ELF-1 (cell line): ENCODE measurements around the gene SPIRE1.
"Not testable (repeated sequence)": the region's sequence is repeated elsewhere in the genome, so short reads cannot be mapped to it uniquely, and the experiment has no call there.

Source experiments
- DNase-seq: peaks from one replicate; pipeline ENCODE4 v3.0.0-alpha.2; 2016; ENCODE audit warnings: low read depth, low spot score

The SPIRE1 gene

DNA sequence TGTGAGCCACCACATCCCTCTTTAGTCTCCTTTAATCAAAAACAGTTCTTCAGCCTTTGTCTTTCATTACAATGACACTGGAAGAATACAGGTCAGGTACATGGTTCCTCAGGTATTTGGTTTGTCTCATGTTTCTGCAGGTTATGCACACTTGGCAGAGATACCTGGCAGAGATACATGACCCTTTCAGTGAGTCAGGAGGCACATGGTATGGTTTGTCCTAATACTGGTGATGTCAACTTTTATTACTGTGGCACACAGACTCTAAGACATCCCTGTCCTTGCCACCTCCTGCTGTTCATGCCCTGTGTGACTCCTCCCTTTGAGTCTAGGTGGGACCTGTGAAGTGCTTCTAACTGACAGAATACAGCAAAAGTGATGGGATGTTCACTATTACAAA is 58.4 kb downstream of the SPIRE1 start:
- no peak for DNase-seq

GRCh38 chr18:12598181-12598930 is 59.6 kb downstream of the SPIRE1 start:
- no peak for DNase-seq

- DNase-seq, result no peak
Observed at GRCh38 chr18:12597760-12598159, 60.1 kb downstream of the SPIRE1 start.

DNA sequence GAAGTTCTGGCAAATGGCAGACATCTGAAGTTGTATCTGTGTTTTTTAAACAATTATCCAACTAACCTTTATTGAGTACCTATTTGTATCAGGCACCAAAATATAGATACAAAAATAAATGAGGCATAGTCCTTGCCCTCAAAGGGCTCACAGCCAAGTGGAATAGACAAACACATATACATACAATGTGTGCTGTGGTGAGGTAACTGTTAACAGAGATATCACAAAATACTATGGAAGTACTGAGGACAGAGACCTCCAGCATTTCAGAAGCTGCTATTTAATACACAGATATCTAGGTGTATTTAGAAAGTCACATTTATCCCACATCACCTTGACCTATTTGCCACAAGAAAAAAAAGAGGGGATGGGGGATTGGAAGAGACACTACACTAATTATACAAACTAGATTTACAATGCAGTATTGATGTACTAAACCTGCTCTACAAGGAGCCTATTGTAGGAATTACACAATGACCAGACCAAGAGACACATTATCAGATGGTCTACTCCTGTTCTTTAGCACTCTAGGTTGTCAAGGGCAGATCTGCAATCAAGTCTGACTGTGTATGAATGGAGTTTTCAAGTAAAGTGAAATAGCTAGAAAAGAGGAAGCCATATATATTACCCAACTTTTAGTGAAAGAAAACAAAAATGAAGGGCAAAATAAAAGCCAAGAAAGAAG is 62.2 kb downstream of the SPIRE1 start:
- no peak for DNase-seq

- no peak for DNase-seq
Observed at GRCh38 chr18:12593866-12594265, 64.0 kb downstream of the SPIRE1 start.

DNA sequence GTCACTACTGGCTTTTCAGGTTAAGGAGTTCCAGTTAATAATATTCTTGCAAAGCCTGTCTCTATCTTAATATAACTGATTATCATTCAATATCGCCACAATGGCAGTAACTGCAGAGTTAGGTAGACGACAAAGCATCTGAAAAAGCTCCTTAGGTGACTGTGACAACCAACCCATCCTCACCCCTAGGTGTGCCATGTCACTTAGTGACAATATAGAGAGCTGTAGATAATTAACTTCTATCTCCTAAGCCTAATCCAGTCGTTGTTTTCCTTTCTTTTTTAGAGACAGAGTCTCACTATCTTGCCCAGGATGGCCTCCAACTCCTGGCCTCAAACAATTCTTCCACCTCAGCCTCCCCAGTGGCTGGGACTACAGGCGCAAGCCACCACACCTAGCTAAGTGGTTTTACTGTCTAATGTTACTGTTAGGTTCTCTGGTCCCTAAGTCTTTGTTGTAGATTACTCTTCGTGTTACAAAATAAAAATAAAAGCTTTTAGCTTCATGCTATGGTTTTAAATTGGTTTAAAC is 65.2 kb downstream of the SPIRE1 start:
- DNase-seq, result no peak

GRCh38 chr18:12589448-12589847 is 68.5 kb downstream of the SPIRE1 start:
- no peak for DNase-seq

GRCh38 chr18:12586956-12587355 is 71.0 kb downstream of the SPIRE1 start:
- no peak for DNase-seq

GRCh38 chr18:12585218-12585617 is 72.7 kb downstream of the SPIRE1 start:
- no peak for DNase-seq

GRCh38 chr18:12580630-12581342 is 77.1 kb downstream of the SPIRE1 start:
- no peak for DNase-seq

GRCh38 chr18:12579775-12580174 is 78.1 kb downstream of the SPIRE1 start:
- DNase-seq, result no peak

DNA sequence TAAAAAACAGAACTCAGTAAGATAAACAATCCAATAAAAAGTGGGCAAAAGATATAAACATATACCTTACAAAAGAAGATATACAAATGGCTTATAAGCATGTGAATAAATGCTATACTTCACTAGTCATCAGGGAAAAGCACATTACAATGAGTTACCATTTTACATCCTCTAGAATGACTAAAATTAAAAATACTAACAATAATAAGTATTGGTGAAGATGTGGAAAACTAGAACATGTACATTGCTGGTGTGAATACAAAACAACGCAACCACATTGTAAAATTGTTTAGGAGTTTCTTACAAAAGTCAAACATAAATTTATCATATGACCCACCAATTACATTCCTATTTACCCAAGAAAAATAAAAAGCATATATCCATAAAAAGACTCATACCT is 80.1 kb downstream of the SPIRE1 start:
- no peak for DNase-seq

DNA sequence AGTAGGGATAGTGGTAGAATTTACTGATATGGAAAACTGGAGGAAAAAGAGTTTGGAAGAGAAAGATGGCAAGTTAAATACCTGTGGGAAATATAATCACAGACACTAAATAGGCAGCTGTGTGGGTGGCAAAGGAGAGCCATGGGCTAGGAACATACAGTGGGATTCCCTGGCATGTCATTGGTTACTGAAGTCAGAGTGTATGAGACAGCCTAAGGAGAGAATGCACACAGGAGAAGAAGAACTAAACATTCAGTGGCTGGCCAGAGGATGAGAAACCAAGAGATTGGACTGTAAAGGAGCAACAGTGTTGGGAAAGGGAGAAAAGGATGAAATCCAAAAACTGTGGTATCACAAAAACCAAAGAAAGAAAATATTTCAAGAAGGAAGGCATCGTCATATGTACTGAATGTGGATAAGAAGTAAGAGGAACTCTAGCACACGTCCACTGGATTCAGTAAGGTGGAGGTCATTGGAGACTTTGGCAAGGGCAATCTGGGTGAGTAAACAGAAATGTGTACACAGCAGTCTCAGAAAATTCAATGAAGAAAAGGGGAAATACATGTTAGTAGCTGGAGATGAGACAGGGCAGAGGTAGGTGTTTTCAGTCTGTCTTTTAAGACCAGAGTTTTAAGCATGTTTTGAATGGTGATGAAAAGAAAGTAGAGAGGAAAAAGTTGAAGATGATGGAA is 83.3 kb downstream of the SPIRE1 start:
- DNase-seq, result no peak

- no peak for DNase-seq
Observed at GRCh38 chr18:12571630-12572029, 86.3 kb downstream of the SPIRE1 start.

DNA sequence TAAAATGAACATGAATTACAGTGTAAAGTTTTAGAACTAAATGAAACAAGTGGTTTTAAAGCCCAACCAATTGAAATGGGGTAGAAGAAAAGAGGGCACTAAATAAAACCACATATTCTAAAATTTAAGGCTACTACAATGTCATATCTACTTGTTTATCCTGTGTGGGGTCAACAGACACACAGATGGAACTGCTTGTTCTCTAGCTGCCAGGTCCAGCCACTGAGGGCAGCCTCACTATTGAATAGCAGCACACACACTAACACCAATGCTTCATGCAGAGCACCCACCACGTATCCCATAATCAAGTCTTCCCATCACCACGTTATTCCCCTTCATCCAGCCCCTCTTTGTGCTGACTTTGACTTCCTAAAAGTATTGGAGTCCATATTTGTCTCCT is 88.1 kb downstream of the SPIRE1 start:
- DNase-seq, result no peak

GRCh38 chr18:12567849-12568248 is 90.1 kb downstream of the SPIRE1 start:
- no peak for DNase-seq

DNA sequence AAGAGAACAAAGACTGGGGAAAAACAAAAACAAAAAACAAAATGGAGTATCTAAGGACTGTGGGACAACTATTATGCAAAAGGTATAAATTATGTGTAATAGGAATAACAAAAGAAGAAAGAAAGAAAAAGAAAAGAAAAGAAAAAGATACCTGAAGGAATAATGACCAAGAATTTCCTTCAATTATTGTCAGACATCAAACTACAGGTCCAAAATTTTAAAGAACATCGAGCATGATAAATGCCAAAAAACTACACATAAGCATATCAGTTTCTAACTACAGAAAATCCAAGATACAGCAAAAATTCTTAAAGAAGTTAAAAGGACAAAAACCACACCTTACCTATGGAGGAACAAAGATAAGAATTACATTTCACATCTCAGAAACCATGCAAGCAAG is 93.0 kb downstream of the SPIRE1 start:
- no peak for DNase-seq

DNA sequence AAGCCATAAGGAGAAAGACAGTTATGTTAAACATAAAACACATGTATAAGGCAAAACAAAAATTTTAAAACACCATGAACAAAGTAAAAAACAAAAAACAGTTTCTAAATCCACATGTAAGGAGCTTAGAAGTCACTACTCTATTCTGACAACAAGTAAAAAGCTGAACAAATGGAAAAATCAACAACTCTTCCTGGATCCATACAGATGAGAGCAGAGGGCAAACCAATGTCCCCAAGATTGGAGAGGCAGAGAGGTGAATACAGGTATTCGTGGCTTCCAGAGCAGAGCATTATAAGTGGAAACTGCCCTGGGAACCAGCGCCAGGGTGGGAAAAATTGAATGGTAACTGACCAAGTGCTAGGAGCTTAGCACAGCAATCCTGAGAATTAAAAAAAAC is 93.5 kb downstream of the SPIRE1 start:
- DNase-seq, result no peak

DNA sequence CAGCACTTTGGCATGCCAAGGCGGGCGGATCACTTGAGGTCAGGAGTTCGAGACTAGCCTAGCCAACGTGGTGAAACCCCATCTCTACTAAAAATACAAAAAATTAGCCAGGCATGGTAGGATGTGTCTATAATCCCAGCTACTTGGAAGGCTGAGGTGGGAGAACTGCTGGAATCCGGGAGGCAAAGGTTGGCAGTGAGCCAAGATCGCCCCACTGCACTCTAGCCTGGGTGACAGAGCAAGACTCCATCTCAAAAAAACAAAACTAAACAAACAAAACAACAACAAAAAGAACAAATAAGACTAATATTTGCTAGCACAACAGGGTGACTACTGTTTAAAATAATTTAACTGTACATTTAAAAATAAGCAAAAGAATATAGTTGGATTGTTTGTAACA is 97.3 kb downstream of the SPIRE1 start:
- not testable (repeated sequence) for DNase-seq

GRCh38 chr18:12559319-12559718 is 98.6 kb downstream of the SPIRE1 start:
- DNase-seq, result no peak

DNA sequence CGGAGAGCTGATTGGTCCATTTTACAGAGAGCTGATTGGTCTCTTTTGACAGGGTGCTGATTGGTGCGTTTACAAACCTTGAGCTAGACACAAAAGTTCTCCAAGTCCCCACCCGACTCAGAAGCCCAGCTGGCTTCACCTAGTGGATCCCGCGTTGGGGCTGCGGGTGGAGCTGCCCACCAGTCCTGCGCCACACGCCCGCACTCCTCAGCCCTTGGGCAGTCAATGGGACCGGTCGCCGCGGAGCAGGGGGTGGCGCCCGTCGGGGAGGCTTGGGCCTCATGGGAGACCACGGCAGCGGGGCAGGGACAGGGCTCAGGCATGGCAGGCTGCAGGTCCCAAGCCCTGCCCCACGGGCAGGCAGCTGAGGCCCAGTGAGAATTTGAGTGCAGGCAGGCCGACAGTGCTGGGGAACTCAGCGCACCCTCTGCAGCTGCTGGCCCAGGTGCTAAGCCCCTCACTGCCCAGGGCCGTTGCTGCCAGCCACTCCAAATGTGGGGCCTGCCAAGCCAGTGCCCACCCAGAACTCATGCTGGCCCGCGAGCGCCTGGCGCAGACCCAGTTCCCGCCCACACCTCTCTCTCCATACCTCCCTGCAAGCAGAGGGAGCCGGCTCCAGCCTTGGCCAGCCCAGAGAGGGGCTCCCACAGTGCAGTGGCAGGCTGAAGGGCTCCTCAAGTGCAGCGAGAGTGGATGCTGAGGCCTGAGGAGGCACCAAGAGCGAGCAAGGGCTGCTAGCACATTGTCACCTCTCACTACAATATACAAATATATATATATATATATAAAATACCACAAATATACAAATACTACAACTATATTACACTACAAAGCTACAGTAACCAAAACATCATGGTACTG is 100.7 kb downstream of the SPIRE1 start:
- DNase-seq, result no peak
